ENCODE measurements around the gene RPL18. TPM values are rescaled to one million over a fixed set of nuclear protein-coding genes. Genes with fewer than 3 reads are reported as not detected.
"Not testable (repeated sequence)": the region's sequence is repeated elsewhere in the genome, so short reads cannot be mapped to it uniquely, and the experiment has no call there.

The RPL18 gene
- polyA plus RNA-seq, 5 donors = 1,161 to 2,077 (median 1,395) TPM

DNA sequence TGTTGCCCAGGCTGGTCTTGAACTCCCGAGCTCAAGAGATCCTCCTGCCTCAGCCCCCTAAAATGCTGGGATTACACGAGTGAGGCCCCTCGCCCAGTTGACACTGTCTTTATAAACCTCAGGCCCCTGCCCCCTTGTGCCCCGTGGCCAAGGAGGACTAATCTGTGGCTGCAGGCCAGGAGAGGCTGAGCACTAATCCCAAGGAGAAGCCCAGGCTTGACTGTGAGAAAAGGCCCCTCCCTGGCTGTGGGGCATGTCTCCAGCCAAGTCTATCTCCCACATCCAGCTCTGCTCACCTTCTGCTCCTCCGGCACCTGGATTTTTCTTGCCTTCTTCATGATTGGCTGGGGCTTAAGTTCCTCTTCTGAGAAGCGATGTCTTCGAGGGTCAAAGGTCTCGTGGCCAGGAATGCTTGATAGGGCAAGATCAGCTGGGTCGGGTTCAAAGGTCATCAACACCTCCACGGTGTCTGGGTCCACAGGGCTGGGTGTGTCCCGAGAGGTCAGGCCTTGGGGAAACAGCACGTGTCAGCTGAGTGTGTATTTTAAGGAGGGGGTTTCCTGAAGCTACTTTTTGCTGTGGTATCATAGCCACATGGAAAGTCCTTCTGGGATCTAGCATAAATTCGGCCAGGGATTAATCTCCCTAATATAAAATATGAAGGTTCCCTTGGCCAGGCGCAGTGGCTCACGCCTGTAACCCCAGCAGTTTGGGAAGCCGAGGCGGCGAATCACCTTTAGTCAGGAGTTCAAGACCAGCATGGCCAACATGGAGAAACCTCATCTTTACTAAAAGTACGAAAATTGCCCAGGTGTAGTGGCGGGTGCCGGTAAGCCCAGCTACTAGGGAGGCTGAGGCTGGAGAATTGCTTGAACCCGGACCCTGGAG, 14.4 kb upstream of the RPL18 start:
- DNase-seq = no peak

DNA sequence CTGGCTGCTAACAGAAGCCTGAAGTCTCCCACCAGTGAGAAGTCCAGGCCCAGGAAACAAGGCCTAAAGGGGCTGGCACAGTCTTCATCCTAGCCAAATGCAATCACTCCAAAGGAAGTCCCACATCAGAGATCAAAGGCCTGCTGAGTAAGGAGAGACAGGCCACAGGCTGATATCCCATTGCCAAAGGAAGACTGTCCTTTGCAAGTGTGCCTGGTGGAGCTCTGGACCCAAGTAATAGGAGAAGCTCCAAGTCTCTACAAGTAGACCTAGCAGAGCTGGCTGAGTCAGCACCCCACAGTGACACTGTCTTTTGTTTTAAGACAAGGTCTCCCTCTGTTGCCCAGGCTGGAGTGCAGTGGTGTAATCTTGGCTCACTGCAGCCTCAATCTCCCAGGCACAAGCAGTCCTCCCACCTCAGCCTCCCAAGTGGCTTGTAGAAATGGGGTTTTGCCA, 13.7 kb upstream of the RPL18 start:
- no peak for DNase-seq

- not testable (repeated sequence) for DNase-seq
Observed at GRCh38 chr19:48632286-48632685, 13.3 kb upstream of the RPL18 start.

DNA sequence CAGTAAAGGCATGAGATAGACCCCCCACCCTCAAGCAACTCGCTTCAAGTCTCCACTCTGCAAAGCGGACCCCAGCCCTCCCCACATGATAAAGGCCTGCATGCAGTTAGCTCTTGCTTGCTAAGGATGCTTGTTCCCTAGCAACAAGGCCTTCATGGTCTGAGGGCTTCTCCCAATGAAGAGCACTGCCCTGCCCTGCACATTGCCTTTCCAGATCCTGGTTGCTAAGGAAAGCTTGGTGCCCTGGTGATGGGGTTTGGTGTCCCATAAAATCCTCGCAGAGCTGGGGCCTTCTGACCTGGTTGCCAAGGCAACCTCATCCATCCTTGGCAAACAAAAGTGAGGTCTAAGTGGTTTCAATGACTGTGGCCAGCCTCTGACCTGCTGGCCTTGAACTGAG, 12.2 kb upstream of the RPL18 start:
- DNase-seq = no peak

GRCh38 chr19:48630296-48631063, 11.5 kb upstream of the RPL18 start:
- DNase-seq = no peak

DNA sequence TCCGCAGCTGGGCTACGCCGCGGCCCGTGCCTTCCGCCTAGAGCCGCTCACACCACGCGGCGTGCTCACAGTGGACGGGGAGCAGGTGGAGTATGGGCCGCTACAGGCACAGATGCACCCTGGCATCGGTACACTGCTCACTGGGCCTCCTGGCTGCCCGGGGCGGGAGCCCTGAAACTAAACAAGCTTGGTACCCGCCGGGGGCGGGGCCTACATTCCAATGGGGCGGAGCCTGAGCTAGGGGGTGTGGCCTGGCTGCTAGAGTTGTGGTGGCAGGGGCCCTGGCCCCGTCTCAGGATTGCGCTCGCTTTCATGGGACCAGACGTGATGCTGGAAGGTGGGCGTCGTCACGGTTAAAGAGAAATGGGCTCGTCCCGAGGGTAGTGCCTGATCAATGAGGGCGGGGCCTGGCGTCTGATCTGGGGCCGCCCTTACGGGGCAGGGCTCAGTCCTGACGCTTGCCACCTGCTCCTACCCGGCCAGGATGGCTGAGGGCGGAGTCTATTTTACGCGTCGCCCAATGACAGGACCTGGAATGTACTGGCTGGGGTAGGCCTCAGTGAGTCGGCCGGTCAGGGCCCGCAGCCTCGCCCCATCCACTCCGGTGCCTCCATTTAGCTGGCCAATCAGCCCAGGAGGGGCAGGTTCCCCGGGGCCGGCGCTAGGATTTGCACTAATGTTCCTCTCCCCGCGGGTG, 10.8 kb upstream of the RPL18 start:
- DNase-seq = no peak

GRCh38 chr19:48629297-48629598, 10.3 kb upstream of the RPL18 start:
- no peak for DNase-seq

DNA sequence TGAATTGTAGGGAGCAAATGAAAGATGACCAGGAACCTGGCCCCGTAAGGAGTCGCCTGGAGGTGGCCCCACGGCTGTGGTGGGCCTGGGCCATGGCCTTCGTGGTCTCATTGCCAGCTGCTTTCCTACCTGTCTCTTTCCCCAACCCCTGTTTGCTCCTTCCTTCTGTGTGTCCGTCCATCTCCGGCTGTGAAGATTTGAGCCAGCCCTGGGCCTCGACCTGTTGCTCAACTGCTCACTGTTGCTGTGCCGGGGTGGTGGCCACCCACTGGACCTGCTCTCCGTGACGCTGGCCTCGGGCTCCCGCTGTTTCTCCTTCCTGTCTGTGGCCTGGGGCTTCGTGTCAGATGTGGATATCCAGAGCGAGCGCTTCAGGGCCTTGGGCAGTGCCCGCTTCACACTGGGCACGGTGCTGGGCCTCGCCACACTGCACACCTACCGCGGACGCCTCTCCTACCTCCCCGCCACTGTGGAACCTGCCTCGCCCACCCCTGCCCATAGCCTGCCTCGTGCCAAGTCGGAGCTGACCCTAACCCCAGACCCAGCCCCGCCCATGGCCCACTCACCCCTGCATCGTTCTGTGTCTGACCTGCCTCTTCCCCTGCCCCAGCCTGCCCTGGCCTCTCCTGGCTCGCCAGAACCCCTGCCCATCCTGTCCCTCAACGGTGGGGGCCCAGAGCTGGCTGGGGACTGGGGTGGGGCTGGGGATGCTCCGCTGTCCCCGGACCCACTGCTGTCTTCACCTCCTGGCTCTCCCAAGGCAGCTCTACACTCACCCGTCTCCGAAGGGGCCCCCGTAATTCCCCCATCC, 9.7 kb upstream of the RPL18 start:
- no peak for DNase-seq

DNA sequence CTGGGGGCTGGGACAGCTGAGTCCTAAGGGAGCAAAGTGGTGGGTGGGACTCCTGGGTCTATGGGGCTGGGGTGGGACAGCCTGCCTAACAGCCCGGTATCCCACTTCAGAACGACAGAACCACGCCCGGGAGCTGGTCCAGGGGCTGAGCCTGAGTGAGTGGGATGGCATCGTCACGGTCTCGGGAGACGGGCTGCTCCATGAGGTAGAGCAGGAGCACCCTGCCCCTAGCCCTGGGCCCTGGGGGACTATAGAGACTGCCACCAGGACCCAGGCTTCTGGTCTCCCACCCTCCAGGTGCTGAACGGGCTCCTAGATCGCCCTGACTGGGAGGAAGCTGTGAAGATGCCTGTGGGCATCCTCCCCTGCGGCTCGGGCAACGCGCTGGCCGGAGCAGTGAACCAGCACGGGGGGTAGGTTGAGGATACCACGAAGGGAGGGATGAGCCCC, 8.9 kb upstream of the RPL18 start:
- no peak for DNase-seq

GRCh38 chr19:48627201-48627864, 8.4 kb upstream of the RPL18 start:
- DNase-seq = no peak

DNA sequence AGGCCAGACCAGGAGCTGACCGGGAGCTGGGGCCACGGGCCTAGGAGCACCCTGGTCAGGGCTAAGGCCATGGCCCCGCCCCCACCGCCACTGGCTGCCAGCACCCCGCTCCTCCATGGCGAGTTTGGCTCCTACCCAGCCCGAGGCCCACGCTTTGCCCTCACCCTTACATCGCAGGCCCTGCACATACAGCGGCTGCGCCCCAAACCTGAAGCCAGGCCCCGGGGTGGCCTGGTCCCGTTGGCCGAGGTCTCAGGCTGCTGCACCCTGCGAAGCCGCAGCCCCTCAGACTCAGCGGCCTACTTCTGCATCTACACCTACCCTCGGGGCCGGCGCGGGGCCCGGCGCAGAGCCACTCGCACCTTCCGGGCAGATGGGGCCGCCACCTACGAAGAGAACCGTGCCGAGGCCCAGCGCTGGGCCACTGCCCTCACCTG, 6.9 kb upstream of the RPL18 start:
- no peak for DNase-seq

DNA sequence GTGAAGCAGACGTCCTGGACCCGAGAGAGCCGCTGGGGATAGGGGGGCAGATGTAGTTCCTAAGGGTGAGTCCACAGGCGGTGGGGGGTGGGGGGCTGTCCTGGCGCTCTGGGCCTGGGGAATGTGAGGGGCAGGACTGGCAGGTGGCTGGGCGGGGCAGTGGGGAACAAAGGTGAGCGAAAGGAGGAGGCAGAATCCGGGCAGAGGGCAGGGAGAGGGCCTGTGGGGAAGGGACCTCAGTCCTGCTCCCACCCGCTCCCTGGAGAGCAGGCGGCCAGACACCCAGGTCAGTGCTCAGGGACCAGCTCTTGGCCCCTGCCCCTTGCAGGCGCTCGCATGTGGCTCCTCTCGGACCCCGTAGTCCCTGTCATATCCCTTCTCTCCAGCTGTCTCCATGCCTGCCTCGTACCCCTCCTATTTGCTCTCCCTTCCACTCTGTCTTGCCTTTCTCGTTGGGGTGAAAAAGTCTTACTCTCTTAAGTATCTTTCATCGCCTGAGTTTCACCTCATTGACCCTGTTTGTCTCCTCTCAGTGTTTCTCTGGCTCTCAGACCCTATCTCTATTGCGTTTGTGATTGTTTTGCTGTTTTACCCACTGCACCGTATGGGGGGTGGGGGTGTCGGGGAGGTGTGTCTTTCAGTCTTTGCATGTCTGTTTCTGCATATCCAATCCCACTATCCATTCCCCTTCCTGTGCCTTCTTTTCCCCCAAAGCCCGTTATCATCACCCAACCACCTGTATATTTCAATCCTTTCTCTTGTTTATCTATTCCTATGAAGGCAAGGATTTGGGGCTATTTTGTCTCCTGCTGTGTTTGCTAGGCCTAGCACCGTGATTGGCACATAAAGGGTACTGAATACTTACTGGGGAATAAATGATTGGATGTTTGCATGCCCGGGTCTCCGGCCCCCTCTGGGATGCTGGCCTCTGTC, 6.1 kb upstream of the RPL18 start:
- DNase-seq = no peak

DNA sequence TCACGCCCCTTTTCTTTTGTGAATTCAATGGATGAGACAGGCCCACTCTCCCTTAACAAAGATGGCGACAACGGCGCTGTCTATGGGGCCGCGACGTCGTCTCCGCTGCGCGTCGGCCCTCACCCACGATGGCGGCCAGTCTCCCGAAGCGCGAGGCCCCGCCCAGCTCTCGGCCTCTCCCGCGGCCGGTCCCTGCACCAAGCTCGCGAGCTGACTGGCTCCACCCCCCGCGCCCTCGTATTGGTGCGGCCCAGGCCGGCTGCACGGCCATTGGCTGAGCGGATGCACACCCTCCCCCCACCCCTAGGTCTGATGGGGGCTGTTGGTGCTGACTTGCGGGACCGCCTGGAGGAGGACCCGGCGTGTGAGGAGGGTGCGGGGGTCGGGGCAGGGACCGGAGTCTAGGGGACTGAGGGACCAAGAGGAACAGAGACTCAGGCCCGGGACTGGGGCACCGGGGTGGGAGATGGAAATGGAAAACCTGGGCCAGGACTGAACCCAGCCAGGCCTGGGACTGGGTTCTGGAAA, 5.2 kb upstream of the RPL18 start:
- peak; percentile 97 to 98 for DNase-seq

GRCh38 chr19:48623556-48624066, 4.6 kb upstream of the RPL18 start:
- no peak for DNase-seq

DNA sequence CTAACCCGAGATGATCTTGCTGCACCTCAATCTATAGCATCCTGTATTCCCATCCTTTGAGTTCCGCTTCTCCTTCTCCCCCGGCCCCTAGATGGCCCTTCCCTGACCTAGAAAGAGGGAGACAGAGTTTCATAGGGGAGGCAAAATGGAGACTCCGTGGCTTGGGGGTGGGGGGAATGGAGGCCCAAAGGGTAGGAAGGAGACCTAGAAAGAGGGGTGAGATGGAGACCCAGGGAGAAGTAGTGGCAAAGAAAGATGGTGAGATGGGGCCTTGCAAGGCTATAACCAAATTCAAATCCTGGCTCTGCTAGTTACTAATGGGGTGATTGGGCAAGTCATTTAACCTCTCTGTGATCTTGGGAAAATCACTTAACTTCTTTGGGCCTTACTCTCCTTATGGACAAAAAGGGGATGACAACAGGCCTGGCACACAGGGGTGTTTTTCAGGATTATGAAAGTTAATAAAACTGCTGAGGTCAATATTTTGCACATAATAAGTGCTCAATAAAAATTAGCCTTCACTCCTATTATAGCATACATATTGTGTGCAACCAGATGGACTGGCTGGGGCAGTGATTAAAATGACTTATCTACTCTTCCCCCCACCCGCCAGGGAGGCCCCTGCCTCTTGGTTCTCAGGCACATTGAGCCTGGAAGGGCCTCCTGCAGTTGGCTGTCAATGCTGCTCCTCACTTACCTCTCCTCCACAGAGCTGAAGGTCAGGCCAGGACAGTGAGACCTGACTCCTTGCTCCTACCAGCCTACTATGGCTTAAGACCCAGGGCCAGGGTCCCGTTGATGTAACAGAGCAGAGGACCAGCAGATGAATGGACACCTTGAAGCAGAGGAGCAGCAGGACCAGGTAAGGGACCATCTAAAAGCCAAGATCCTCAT, 961 bp upstream of the RPL18 start:
- no peak for DNase-seq

- no peak for DNase-seq
Observed at GRCh38 chr19:48618278-48618915, 581 bp downstream of the RPL18 start.

DNA sequence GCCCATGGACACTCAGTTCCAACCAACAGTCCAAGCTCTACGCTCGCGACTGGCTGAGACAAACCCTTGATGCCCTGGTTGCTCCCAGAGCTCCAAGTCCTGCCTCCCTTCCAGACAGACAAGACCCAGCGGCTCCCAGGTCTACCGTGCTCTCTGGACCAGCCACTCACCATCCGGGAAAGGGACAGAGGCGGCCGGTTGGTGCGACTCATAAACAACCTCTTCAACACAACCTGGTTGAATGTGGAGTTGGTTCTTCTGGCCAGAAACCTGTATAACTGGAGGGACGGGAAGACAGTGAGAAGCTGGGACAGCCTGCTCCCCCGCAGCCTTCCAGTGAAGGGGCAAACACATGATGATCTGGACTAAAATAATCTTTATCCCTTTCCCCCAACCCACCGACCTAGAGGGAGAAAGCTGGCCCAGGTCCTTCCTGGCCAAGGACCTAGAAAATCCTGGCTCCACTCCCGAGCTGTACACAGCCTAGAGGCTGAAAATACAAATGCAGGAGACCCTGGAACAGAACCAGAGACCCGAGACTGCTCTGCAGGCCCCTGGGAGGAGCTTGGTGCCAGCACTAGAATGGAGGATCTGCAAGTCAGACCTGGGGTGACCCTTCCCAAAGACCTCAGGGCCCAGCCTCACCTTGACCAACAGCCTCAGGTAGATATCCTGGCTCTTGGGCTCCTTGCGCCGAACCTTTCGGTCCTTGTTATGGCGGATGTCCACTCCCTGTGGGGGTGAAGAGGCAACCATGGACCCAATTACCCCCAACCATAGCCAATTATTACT, 1.6 kb downstream of the RPL18 start:
- no peak for DNase-seq
